Neural cell (in vitro differentiated cells): Measurements from ENCODE around the gene ZNF536. TPM values are rescaled to one million over a fixed set of nuclear protein-coding genes. Genes with fewer than 3 reads are reported as not detected.

Source experiments
- H2AFZ ChIP-seq: fragments of 200-600, 300-800 bp; sonication (generic), shearing (Covaris generic); 2 replicates; pipeline ENCODE4 v1.6.0; 2014; ENCODE audit warnings: low read depth, mild to moderate bottlenecking, antibody characterized with exemption, low read length, moderate library complexity
- H3F3A ChIP-seq: fragments of 200-600 bp; shearing (Covaris generic); 2 replicates; pipeline ENCODE4 v1.6.1; 2016; ENCODE audit warnings: mild to moderate bottlenecking, moderate library complexity, mixed read lengths, antibody characterized with exemption, low read length; ENCODE audit not compliant: insufficient read depth, poor library complexity, severe bottlenecking
- H3K27ac ChIP-seq: fragments of 200-600, 300-800 bp; sonication (generic), shearing (Covaris generic); 2 replicates; pipeline ENCODE4 v1.5.1; 2014; ENCODE audit warnings: mild to moderate bottlenecking, low read length, moderate library complexity
- H3K27me3 ChIP-seq: fragments of 300-800, 200-600 bp; sonication (generic), shearing (Covaris generic); 2 replicates; pipeline ENCODE4 v1.6.0; 2014; ENCODE audit warnings: mild to moderate bottlenecking, low read depth, low read length, moderate library complexity; ENCODE audit not compliant: insufficient read depth
- H3K36me3 ChIP-seq: fragments of 300-800, 200-600 bp; sonication (generic), shearing (Covaris generic); 2 replicates; pipeline ENCODE4 v1.5.1; 2014; ENCODE audit warnings: mild to moderate bottlenecking, antibody characterized with exemption, low read length, moderate library complexity; ENCODE audit not compliant: insufficient read depth
- H3K4me2 ChIP-seq: fragments of 300-800, 200-600 bp; sonication (generic), shearing (Covaris generic); 2 replicates; pipeline ENCODE4 v1.6.0; 2014; ENCODE audit warnings: mild to moderate bottlenecking, low read length
- H3K4me3 ChIP-seq: fragments of 300-800, 200-600 bp; sonication (generic), shearing (Covaris generic); 2 replicates; pipeline ENCODE4 v1.5.1; 2014; ENCODE audit warnings: mild to moderate bottlenecking, low read length, moderate library complexity
- H3K79me2 ChIP-seq: fragments of 200-600 bp; shearing (Covaris generic); replicated peaks from 2 replicates; pipeline ENCODE4 v1.6.0; 2014; ENCODE audit warnings: mild to moderate bottlenecking, low read length, moderate library complexity; ENCODE audit not compliant: insufficient read depth
- H3K9ac ChIP-seq: fragments of 300-800, 200-600 bp; sonication (generic), shearing (Covaris generic); 2 replicates; pipeline ENCODE4 v1.6.1; 2016; ENCODE audit warnings: mild to moderate bottlenecking, low read length, mixed read lengths
- H3K9me2 ChIP-seq: fragments of 200-600 bp; shearing (Covaris generic); 2 replicates; pipeline ENCODE4 v1.6.1; 2016; ENCODE audit warnings: mild to moderate bottlenecking, low read length, mixed read lengths; ENCODE audit not compliant: insufficient read depth
- H3K9me3 ChIP-seq: fragments of 200-600, 300-800 bp; sonication (generic), shearing (Covaris generic); 2 replicates; pipeline ENCODE4 v1.6.1; 2016; ENCODE audit warnings: mild to moderate bottlenecking, mixed run types, low read length, moderate library complexity, mixed read lengths
- H4K20me1 ChIP-seq: fragments of 200-600 bp; shearing (Covaris generic); 2 replicates; pipeline ENCODE4 v1.6.1; 2016; ENCODE audit warnings: mild to moderate bottlenecking, mixed run types; ENCODE audit not compliant: insufficient read depth
- EP300 ChIP-seq: fragments of 450-650 bp; conservative IDR thresholded peaks from 2 replicates; pipeline ENCODE4 v1.6.1; 2014; ENCODE audit warnings: antibody characterized with exemption, mild to moderate bottlenecking, moderate library complexity; ENCODE audit not compliant: poor library complexity, severe bottlenecking
- EZH2 ChIP-seq: fragments of 200-600, 300-800 bp; shearing (Covaris generic), sonication (generic); IDR thresholded peaks from 2 replicates; pipeline ENCODE4 v1.6.1; 2014; ENCODE audit warnings: antibody characterized with exemption, low read length, borderline replicate concordance, mild to moderate bottlenecking; ENCODE audit not compliant: insufficient read depth, poor library complexity, severe bottlenecking
- MXI1 ChIP-seq: fragments of 450-650 bp; conservative IDR thresholded peaks from 2 replicates; pipeline ENCODE4 v1.6.1; 2014; ENCODE audit warnings: antibody characterized with exemption, mild to moderate bottlenecking; ENCODE audit not compliant: poor library complexity, severe bottlenecking
- RAD21 ChIP-seq: fragments of 450-650 bp; conservative IDR thresholded peaks from 2 replicates; pipeline ENCODE4 v1.6.1; 2014; ENCODE audit warnings: antibody characterized with exemption, mild to moderate bottlenecking, moderate library complexity
- REST ChIP-seq: IDR thresholded peaks from 2 replicates; pipeline ENCODE4 v1.6.1; 2012; ENCODE audit warnings: borderline replicate concordance
- polyA plus RNA-seq: library from polyadenylated mRNA; depleted of rRNA; stranded (reverse); fragments of >200 nt; gene quantifications from 2 replicates; pipeline ENCODE4 v1.2.3, GENCODE V29; 2014

Gene ZNF536
- polyA plus RNA-seq, 1 donor from 2014 or later = 13.9 TPM

GRCh38 chr19:30364866-30365800 lies 7.1 kb upstream of the ZNF536 start:
- no peak for TF ChIP-seq EP300
- no peak for TF ChIP-seq REST
- TF ChIP-seq RAD21 = no peak
- no peak for TF ChIP-seq EZH2
- Histone ChIP-seq H3K4me2 (no peak overlapping the region), H4K20me1 (no peaks in the 10 kb centered on the region), H3K9me3 (no peaks in the 10 kb centered on the region), H3K27me3 (no peaks in the 10 kb centered on the region), H3F3A (no peaks in the 10 kb centered on the region), H3K27ac (no peak overlapping the region), H3K36me3 (no peaks in the 10 kb centered on the region), H3K79me2 (no peaks in the 10 kb centered on the region), H2AFZ (no peak overlapping the region), H3K9ac (no peak overlapping the region), H3K9me2 (no peaks in the 10 kb centered on the region), H3K4me3 (no peak overlapping the region)

DNA sequence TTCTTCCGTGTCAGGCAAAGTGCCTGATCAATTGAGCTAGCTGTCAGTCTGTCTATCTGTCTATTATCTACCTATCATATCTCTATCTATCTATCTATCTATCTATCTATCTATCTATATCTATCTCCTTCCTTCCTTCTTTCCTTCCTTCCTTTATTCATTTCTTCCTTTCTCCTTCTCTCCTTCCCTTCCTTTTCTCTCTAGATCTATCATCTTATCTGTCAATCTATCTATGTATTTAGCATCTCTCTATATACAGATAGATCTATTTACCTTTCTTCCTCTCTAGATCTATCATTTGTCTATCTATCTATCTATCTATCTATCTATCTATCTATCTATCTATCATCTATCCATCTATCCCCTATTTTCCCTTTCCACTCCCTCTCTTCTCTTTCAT lies 5.9 kb upstream of the ZNF536 start:
- H4K20me1 ChIP-seq = no peaks in the 10 kb centered on the region
- no peak for TF ChIP-seq EZH2
- no peak for TF ChIP-seq MXI1
- TF ChIP-seq REST = no peak
- TF ChIP-seq EP300 = no peak
- no peaks in the 10 kb centered on the region for H3K9me3 ChIP-seq
- H3K9ac ChIP-seq = no peak overlapping the region
- no peak overlapping the region for H3K4me3 ChIP-seq
- H3K79me2 ChIP-seq = no peaks in the 10 kb centered on the region
- H3K9me2 ChIP-seq = no peaks in the 10 kb centered on the region
- no peaks in the 10 kb centered on the region for H3K27me3 ChIP-seq
- H3F3A ChIP-seq = no peaks in the 10 kb centered on the region
- no peak overlapping the region for H3K4me2 ChIP-seq
- no peak overlapping the region for H3K27ac ChIP-seq
- H2AFZ ChIP-seq = no peak overlapping the region
- H3K36me3 ChIP-seq = no peaks in the 10 kb centered on the region
